Fibroblast of skin of right quadriceps (primary cell): Measurements from ENCODE around the gene HLCS.

Experiments used
- DNase-seq: peaks from one replicate; pipeline ENCODE4 v3.0.0-alpha.2; 2013

HLCS gene

GRCh38 chr21:36713746-36714145, 252.7 kb downstream of the HLCS start:
- DNase-seq: no peak

DNA sequence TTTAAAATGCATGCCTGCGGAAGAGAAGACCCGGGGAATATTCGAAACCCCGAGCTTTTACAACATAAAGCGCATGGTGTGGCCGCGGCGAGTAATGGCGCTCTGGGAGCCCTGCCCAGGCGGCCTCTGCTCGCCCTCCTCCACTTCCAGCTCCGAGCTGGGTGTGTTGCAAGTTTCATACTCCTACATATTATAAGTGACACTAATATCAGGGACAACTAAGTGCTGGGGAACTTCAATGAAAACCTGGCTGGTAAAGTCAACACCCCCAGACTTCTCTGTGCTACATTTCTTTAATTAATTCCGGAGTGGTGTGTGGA, 255.8 kb downstream of the HLCS start:
- DNase-seq: no peak

DNA sequence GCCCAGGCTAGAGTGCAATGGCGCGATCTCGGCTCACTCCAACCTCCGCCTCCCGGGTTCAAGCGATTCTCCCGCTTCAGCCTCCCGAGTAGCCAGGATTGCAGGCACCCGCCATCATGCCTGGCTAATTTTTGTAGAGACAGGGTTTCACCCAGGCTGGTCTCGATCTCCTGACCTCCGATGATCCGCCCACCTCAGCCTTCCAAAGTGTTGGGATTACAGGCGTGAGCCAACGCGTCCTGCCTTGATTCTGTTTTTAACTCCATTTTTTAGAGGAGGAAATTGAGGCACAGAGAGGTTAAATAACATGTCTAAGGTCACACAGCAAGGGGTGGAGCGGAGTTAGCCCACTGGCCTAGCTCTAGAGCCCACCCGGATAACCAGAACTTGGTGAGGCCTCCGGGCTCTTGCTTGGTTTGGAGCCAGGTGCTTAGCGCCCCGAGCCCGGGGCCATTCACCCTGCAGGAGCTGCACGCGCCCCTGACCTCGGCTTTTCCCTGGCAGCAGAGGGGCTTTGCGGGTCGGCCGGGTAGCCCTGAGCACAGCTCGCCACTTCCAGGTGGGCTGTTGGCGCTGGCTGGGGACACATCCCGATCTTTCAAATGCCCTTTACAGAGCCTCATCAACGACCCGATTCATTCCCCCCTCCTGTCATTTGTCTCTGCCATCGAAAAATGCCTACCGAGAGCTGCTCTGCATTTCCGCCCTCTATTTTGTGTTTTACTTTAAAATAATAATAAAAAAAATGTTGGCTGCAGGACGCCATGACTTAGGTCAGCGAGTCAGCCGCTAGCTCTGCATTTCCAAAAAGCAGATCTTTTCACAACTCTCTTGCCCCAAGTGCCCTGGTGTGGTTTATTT, 256.4 kb downstream of the HLCS start:
- no peak for DNase-seq

- no peak for DNase-seq
Observed at GRCh38 chr21:36709030-36709867, 257.2 kb downstream of the HLCS start.

DNA sequence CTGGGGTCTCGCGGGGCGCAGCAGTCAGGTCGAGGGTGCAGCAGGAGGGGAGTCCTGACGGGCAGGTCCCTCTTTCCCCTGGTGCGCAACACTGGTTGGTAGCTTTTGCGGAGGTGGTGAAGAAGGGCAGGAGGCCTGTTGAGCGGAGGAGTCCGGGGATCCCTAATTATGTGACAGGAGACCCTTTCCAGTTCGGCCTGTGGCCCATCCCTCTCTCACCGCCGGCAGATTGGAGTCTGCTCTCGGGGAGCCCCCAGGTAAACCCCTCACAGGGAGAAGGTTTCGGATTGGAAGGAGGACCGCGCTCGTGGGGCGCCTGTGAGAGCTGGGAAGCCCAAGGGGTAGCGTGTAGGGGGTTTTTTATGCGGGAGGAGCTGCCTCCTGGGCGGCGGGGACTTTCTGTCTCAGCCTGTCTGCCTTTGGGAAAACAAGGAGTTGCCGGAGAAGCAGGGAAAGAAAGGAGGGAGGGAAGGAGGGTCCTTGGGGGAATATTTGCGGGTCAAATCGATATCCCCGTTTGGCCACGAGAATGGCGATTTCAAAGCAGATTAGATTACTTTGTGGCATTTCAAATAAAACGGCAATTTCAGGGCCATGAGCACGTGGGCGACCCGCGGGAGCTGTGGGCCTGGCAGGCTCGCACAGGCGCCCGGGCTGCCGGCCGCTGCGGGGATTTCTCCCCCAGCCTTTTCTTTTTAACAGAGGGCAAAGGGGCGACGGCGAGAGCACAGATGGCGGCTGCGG, 258.0 kb downstream of the HLCS start:
- no peak for DNase-seq

- DNase-seq: no peak
Observed at GRCh38 chr21:36707763-36708285, 258.6 kb downstream of the HLCS start.

- no peak for DNase-seq
Observed at GRCh38 chr21:36706951-36707762, 259.3 kb downstream of the HLCS start.

DNA sequence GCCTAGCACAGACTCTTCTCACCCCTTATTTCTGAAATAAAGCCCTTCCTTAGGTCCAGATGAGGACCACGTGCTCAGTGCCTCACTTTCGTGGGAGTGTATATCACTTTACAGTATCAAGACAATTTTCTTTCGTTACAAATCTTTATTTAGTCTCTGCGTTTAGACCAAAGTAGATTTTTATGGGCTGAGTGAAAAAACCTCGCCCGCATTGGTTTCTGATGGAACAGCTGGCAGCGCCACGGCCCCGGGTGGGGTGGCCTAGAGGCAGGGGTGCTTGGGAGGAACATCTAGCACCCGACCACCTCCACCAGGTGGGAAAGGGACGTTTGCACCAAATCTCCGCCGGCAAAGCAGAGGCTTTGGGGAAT, 260.0 kb downstream of the HLCS start:
- DNase-seq: no peak

GRCh38 chr21:36705679-36706481, 260.6 kb downstream of the HLCS start:
- DNase-seq: no peak

GRCh38 chr21:36704958-36705678, 261.4 kb downstream of the HLCS start:
- no peak for DNase-seq

DNA sequence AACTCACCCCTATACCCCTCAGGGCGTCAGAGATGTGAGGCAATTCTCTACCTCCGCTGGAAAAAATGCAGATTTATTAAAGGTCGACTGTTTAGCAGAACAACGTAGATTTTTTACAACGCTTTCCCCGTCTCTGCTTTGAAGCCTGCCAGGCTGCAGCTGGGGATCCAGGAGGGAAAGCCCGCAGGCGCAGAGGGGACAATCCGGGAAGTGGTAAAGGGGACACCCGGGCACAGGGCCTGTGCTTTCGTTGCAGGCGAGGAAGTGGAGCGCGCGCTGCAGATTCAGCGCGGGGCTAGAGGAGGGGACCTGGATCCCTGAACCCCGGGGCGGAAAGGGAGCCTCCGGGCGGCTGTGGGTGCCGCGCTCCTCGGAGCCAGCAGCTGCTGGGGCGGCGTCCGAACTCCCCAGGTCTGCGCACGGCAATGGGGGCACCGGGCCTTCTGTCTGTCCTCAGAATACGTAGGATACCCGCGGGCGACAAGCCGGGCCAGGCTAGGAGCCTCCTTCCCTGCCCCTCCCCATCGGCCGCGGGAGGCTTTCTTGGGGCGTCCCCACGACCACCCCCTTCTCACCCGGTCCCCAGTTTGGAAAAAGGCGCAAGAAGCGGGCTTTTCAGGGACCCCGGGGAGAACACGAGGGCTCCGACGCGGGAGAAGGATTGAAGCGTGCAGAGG, 262.1 kb downstream of the HLCS start:
- DNase-seq: no peak

- DNase-seq: no peak
Observed at GRCh38 chr21:36703626-36704280, 262.7 kb downstream of the HLCS start.

DNA sequence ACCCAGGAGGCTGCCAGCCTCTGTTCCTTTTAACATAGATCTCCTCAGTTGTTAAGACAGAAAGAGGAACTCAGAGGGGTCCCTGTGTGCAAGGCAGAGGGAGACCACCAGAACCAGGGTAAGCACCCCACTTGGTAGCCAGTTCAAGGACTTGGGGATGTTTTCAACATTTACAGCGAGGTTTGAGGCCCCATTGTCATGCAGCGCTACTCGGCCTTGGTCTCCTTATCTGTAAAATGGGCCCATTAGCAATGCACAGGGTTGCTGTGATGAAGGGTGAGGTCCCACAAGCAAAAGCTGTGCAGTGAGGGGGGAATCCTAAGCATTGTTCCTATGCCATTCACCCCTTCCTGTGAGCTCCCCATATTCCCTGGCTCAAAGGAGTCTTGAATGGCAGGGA, 263.3 kb downstream of the HLCS start:
- DNase-seq: no peak

GRCh38 chr21:36702622-36702968, 263.9 kb downstream of the HLCS start:
- DNase-seq: no peak

DNA sequence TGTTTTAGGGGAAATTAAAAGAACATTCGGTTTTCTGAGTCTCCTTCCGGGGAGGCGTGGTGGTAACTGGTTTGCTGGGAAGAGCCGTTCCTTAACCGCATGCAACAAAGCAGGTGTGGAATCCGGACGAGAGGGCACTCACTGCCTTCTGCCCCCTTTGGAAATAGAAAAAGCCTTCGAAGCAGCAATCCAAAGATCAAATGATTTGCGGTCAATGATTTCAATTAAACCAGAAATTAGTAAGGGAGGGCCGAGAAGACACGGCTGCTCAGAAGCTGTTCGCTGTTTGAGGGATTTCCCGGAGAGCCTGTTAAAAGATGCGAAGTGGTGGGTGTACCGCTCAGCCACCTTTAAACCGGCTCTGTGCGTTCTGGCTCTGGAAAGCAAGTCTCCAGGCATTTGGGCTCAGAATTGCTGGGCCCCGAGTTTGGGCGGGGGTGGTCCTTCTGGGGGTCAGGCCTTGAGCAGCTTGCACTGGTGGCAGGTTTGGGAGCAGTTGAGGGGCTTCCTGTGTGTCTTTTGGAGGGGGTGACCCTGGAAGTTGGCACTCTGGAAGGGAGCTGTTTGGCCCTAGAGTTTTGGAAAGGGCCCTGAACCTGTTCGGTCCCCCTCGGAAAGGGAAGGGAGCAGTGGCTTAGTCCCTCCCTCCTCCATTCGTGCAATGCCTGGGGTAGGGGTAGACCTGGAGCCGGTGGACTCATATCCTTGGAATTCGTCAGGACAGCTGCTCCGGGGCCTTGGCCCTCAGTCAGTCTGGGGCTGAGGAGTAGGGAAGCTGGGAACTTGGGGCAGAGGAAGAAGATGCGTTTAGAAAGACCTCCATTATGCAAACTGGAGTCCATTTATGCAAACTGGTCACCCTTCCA, 264.5 kb downstream of the HLCS start:
- DNase-seq: no peak

GRCh38 chr21:36700971-36701755, 265.3 kb downstream of the HLCS start:
- no peak for DNase-seq
